ENCODE data around the gene SRSF4. TPM values are rescaled to one million over a fixed set of nuclear protein-coding genes. Genes with fewer than 3 reads are reported as not detected.

SRSF4 gene
- total RNA-seq, 2 donors from 2014 or later: 55.2 to 65.7 TPM

DNA sequence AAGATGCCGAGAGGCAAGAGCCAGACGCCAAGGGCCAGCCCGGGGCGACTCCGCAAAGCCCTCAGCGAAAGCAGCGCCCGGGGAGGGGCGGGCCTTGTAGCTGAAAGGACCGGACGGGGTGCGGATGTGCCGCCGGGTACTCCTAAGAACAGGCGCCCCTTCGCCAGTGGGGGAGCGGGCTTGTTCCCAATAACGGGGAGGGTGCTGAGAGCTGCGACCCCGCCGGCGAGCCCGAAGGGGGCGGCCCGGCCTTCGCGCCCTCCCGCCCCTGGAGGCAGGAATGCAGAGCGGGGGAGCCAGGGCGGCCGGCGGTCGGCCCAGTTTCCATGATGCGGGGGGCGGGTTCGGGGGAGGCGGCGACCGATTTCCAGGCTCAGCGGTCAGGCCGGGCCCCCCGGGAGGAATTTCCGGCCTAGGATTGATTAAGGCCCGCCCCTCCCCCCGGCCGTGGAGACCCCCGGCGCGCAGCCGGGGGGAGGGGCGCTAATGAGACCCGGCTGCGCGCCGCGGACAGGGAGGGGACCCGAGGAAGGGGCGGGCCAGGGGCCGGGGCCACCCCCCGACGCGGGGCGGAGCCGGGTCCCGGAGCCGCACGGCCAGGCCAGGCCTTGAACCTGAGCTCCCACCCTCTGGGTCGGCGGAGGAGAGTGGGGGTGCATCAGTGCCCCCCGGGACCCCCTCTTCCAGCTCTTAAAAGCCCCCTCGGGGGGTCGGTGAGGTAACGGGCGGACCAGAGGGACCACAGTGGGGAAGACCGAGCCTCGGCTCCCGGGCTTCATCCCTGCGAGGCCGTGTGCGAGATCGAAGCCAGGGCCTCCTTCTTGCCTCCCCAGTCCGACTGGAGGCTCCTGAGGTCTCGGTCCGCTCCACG lies 57.1 kb downstream of the SRSF4 start:
- Histone ChIP-seq H3K9me3 (no peaks in the 10 kb centered on the region), H3K27me3 (replicated peaks; ENCODE audit: insufficient read depth) (no peaks in the 10 kb centered on the region), H3K36me3 (no peaks in the 10 kb centered on the region), H3K27ac (peak overlapping the region; percentile 83 to 90), H3K4me1 (replicated peaks) (peaks cover 3% of the 10 kb centered on the region), H3K4me3 (peak overlapping the region; percentile 50 to 52)
- intact Hi-C loops (cut with DNase I): loop anchor here (2.0 to 5.0 kb wide), 3 partner anchors 56 to 78 kb away; partner anchors contain the start of gene SRSF4
- peak; percentile 29 for TF ChIP-seq POLR2A (IDR thresholded peaks at IDR 0.05)
- TF ChIP-seq, protein P1, sequence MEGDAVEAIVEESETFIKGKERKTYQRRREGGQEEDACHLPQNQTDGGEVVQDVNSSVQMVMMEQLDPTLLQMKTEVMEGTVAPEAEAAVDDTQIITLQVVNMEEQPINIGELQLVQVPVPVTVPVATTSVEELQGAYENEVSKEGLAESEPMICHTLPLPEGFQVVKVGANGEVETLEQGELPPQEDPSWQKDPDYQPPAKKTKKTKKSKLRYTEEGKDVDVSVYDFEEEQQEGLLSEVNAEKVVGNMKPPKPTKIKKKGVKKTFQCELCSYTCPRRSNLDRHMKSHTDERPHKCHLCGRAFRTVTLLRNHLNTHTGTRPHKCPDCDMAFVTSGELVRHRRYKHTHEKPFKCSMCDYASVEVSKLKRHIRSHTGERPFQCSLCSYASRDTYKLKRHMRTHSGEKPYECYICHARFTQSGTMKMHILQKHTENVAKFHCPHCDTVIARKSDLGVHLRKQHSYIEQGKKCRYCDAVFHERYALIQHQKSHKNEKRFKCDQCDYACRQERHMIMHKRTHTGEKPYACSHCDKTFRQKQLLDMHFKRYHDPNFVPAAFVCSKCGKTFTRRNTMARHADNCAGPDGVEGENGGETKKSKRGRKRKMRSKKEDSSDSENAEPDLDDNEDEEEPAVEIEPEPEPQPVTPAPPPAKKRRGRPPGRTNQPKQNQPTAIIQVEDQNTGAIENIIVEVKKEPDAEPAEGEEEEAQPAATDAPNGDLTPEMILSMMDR (IDR thresholded peaks at IDR 0.05): peak; percentile 38 to 85 (median 68)
- TF ChIP-seq POLR2AphosphoS5 (IDR thresholded peaks at IDR 0.05): peak; percentile 19
- no peak for DNase-seq (ENCODE audit: low spot score)
- WGBS: 4% methylated on average over 46 of the region's 85 CpGs

DNA sequence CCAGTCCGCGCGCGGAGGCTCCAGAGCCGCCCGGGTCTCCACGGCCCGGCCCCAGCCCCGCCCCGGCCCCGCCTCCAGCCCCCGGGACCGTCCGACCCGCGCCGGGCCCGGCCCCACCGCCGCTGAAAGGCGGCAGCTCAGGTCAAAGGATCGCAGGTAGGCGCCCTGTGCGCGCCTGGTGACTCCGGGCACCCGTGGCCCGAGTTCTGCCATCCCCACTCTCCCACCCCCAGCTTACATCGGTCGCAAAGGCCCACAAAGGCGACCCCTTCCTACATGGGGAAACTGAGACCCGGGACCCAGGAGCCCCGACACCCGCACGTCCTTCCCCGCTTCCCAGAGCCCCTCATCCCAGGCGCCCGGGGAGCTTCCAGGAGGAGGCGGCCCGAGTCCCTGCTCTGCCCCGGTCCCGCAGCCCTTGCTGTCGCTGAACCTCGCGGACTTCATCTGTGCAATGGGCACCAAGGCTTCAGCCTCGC lies 57.8 kb downstream of the SRSF4 start, which contains the start of gene TMEM200B:
TSS of gene TMEM200B (minus strand) at position 17 of the 479 bp plus-strand sequence. CDS start 2,075 bp downstream, outside the sequence.
- Histone ChIP-seq H3K9me3 (no peaks in the 10 kb centered on the region), H3K27me3 (replicated peaks; ENCODE audit: insufficient read depth) (no peaks in the 10 kb centered on the region), H3K36me3 (no peaks in the 10 kb centered on the region), H3K27ac (peak within 1 kb of the TSS; percentile 83 to 90), H3K4me1 (replicated peaks) (peaks cover 3% of the 10 kb centered on the region), H3K4me3 (peak within 1 kb of the TSS; percentile 50 to 52)
- TF ChIP-seq, protein P1 (IDR thresholded peaks at IDR 0.05): no peak
- no peak for TF ChIP-seq POLR2AphosphoS5 (IDR thresholded peaks at IDR 0.05)
- TF ChIP-seq POLR2A (IDR thresholded peaks at IDR 0.05): no peak
- 2% methylated on average over 20 of the region's 46 CpGs for WGBS
- intact Hi-C loops (cut with DNase I): loop anchor here (2.0 to 5.0 kb wide), 3 partner anchors 57 to 78 kb away; partner anchors contain the start of gene SRSF4
- no peak for DNase-seq (ENCODE audit: low spot score)

- Histone ChIP-seq H3K27ac (peak overlapping the region; percentile 83 to 90), H3K36me3 (no peaks in the 10 kb centered on the region), H3K9me3 (no peaks in the 10 kb centered on the region), H3K4me3 (peak overlapping the region; percentile 50 to 52), H3K4me1 (replicated peaks) (peaks cover 3% of the 10 kb centered on the region), H3K27me3 (replicated peaks; ENCODE audit: insufficient read depth) (no peaks in the 10 kb centered on the region)
- TF ChIP-seq POLR2A (IDR thresholded peaks at IDR 0.05) (no peak), POLR2AphosphoS5 (IDR thresholded peaks at IDR 0.05) (no peak)
- TF ChIP-seq, protein P1 (IDR thresholded peaks at IDR 0.05): no peak
- intact Hi-C loops (cut with DNase I): loop anchor here (5.0 kb wide), 2 partner anchors 71 to 79 kb away; no protein-coding TSS in a partner anchor
- WGBS: 10% methylated on average over 63 of the region's 70 CpGs
- no peak for DNase-seq (ENCODE audit: low spot score)
Observed at GRCh38 chr1:29123053-29123886, 58.4 kb downstream of the SRSF4 start.

GRCh38 chr1:29122682-29123052 lies 59.0 kb downstream of the SRSF4 start:
- H3K4me1 ChIP-seq (replicated peaks): peaks cover 3% of the 10 kb centered on the region
- intact Hi-C loops (cut with DNase I): loop anchor here (5.0 kb wide), 2 partner anchors 70 to 80 kb away; no protein-coding TSS in a partner anchor
- H3K27ac ChIP-seq: peak overlapping the region; percentile 83 to 90
- DNase-seq (ENCODE audit: low spot score): no peak
- no peaks in the 10 kb centered on the region for H3K27me3 ChIP-seq (replicated peaks; ENCODE audit: insufficient read depth)
- TF ChIP-seq POLR2A (IDR thresholded peaks at IDR 0.05) (no peak), POLR2AphosphoS5 (IDR thresholded peaks at IDR 0.05) (no peak)
- TF ChIP-seq, protein P1 (IDR thresholded peaks at IDR 0.05): no peak
- no peaks in the 10 kb centered on the region for H3K9me3 ChIP-seq
- WGBS: 10% methylated on average over 34 of the region's 34 CpGs
- H3K36me3 ChIP-seq: no peaks in the 10 kb centered on the region
- peak overlapping the region; percentile 50 to 52 for H3K4me3 ChIP-seq
